ENCODE results near the gene PLAGL1. TPM values are rescaled to one million over a fixed set of nuclear protein-coding genes. Genes with fewer than 3 reads are reported as not detected.

PLAGL1 gene
- polyA plus RNA-seq, 4 donors, result 88.8 to 149 (median 102) TPM

Other genes with a start within 250 kb of the PLAGL1 start
- 10 to 100 TPM; 36.8 to 46.3 (median 41.3) TPM for gene LTV1, start 164.9 kb downstream of the PLAGL1 start, polyA plus RNA-seq (ENCODE audit: insufficient read length in 4 of 4)
- gene ZC2HC1B, start 143.8 kb downstream of the PLAGL1 start, polyA plus RNA-seq (ENCODE audit: insufficient read length in 4 of 4), result not detected
- 100 to 1,000 TPM in 3 of 4 donors, 10 to 100 TPM in 1; 94.7 to 146 (median 122) TPM for gene SF3B5, start 87.3 kb upstream of the PLAGL1 start, polyA plus RNA-seq (ENCODE audit: insufficient read length in 4 of 4)
- gene STX11, start 142.3 kb upstream of the PLAGL1 start, polyA plus RNA-seq (ENCODE audit: insufficient read length in 4 of 4), result 1 to 10 TPM in 3 of 4 donors, under 1 TPM in 1; 0.82 to 2.7 (median 1.0) TPM